ENCODE data around the gene KCNA2. TPM values are rescaled to one million over a fixed set of nuclear protein-coding genes. Genes with fewer than 3 reads are reported as not detected.

The KCNA2 gene
- polyA plus RNA-seq, 3 donors = 0.36 to 0.95 (median 0.44) TPM

GRCh38 chr1:110570901-110571300, 35.3 kb downstream of the KCNA2 start:
- DNase-seq = no peak

GRCh38 chr1:110570307-110570706, 35.9 kb downstream of the KCNA2 start:
- no peak for DNase-seq

- no peak for DNase-seq
Observed at GRCh38 chr1:110566836-110567235, 39.3 kb downstream of the KCNA2 start.

- DNase-seq = no peak
Observed at GRCh38 chr1:110565565-110565964, 40.6 kb downstream of the KCNA2 start.

- no peak for DNase-seq
Observed at GRCh38 chr1:110563089-110563488, 43.1 kb downstream of the KCNA2 start.

- DNase-seq = peak; percentile 17
Observed at GRCh38 chr1:110561596-110561995, 44.6 kb downstream of the KCNA2 start.

- DNase-seq = no peak
Observed at GRCh38 chr1:110559157-110559556, 47.0 kb downstream of the KCNA2 start.

GRCh38 chr1:110557481-110557880, 48.7 kb downstream of the KCNA2 start:
- DNase-seq = no peak

- no peak for DNase-seq
Observed at GRCh38 chr1:110556471-110556807, 49.7 kb downstream of the KCNA2 start.

GRCh38 chr1:110555807-110556470, 50.2 kb downstream of the KCNA2 start:
- no peak for DNase-seq

GRCh38 chr1:110554871-110555801, 51.0 kb downstream of the KCNA2 start:
- peak; percentile 34 for DNase-seq

GRCh38 chr1:110551278-110551809, 54.8 kb downstream of the KCNA2 start:
- DNase-seq = no peak

- DNase-seq = no peak
Observed at GRCh38 chr1:110549831-110550230, 56.3 kb downstream of the KCNA2 start.

- no peak for DNase-seq
Observed at GRCh38 chr1:110548381-110548780, 57.8 kb downstream of the KCNA2 start.

- no peak for DNase-seq
Observed at GRCh38 chr1:110547017-110547416, 59.1 kb downstream of the KCNA2 start.

- no peak for DNase-seq
Observed at GRCh38 chr1:110545492-110545891, 60.7 kb downstream of the KCNA2 start.

GRCh38 chr1:110544753-110545152, 61.4 kb downstream of the KCNA2 start:
- DNase-seq = no peak

Other genes with a start within 250 kb of the KCNA2 start
- 100 to 1,000 TPM in 1 of 3 donors, 10 to 100 TPM in 2; 66.3 to 117 (median 96.8) TPM for gene SLC16A4, start 215.3 kb downstream of the KCNA2 start, polyA plus RNA-seq (ENCODE audit: insufficient read length in 3 of 3)
- gene LAMTOR5, start 198.7 kb downstream of the KCNA2 start, polyA plus RNA-seq (ENCODE audit: insufficient read length in 3 of 3) = 100 to 1,000 TPM; 255 to 281 (median 264) TPM
- gene PROK1, start 155.2 kb downstream of the KCNA2 start, polyA plus RNA-seq (ENCODE audit: insufficient read length in 3 of 3) = not detected
- not detected for gene KCNA10, start 87.2 kb downstream of the KCNA2 start, polyA plus RNA-seq (ENCODE audit: insufficient read length in 3 of 3)
- under 1 TPM; 0.09 to 0.22 (median 0.15) TPM for gene KCNA3, start 68.6 kb upstream of the KCNA2 start, polyA plus RNA-seq (ENCODE audit: insufficient read length in 3 of 3)

All from renal pelvis (tissue), 4 donors.